GM21717 (cell line): ENCODE measurements around the gene TCHH.
"Not testable (repeated sequence)": the region's sequence is repeated elsewhere in the genome, so short reads cannot be mapped to it uniquely, and the experiment has no call there.

Source experiments
- ATAC-seq: cut with Tn5 transposase; IDR thresholded peaks from one replicate; pipeline ENCODE4 v1.9.1; 2021; ENCODE audit warnings: mild to moderate bottlenecking, moderate library complexity; ENCODE audit not compliant: unreplicated experiment

TCHH gene

GRCh38 chr1:152115344-152115743 is at the start of gene TCHH:
TCHH (minus strand) TSS chr1:152115444; CDS start chr1:152114080, 1,364 bp downstream.
- no peak for ATAC-seq

GRCh38 chr1:152164517-152165136 is 49.4 kb upstream of the TCHH start:
- ATAC-seq: no peak

- no peak for ATAC-seq
Measured at GRCh38 chr1:152162792-152163463, 47.7 kb upstream of the TCHH start.

GRCh38 chr1:152160576-152160975 is 45.3 kb upstream of the TCHH start:
- no peak for ATAC-seq

GRCh38 chr1:152159144-152159543 is 43.9 kb upstream of the TCHH start, which contains the start of gene RPTN:
RPTN (minus strand) TSS chr1:152159228; CDS start chr1:152157889, 1,339 bp downstream.
- ATAC-seq: no peak

- ATAC-seq: no peak
Measured at GRCh38 chr1:152153996-152154395, 38.8 kb upstream of the TCHH start.

- no peak for ATAC-seq
Measured at GRCh38 chr1:152151646-152152045, 36.4 kb upstream of the TCHH start.

- no peak for ATAC-seq
Measured at GRCh38 chr1:152148981-152149380, 33.7 kb upstream of the TCHH start.

- no peak for ATAC-seq
Measured at GRCh38 chr1:152148051-152148450, 32.8 kb upstream of the TCHH start.

- ATAC-seq: no peak
Measured at GRCh38 chr1:152145769-152146168, 30.5 kb upstream of the TCHH start.

GRCh38 chr1:152144674-152145183 is 29.5 kb upstream of the TCHH start:
- not testable (repeated sequence) for ATAC-seq

- ATAC-seq: peak; percentile 88
Measured at GRCh38 chr1:152143150-152143887, 28.1 kb upstream of the TCHH start.

GRCh38 chr1:152141971-152142584 is 26.8 kb upstream of the TCHH start:
- ATAC-seq: no peak

- no peak for ATAC-seq
Measured at GRCh38 chr1:152137215-152137614, 22.0 kb upstream of the TCHH start.

GRCh38 chr1:152130186-152130585 is 14.9 kb upstream of the TCHH start:
- no peak for ATAC-seq

GRCh38 chr1:152127673-152128072 is 12.4 kb upstream of the TCHH start:
- ATAC-seq: no peak

GRCh38 chr1:152125834-152126443 is 10.7 kb upstream of the TCHH start:
- ATAC-seq: no peak

- no peak for ATAC-seq
Measured at GRCh38 chr1:152118915-152119314, 3.7 kb upstream of the TCHH start.

GRCh38 chr1:152112885-152113432 is 2.3 kb downstream of the TCHH start:
- no peak for ATAC-seq

- ATAC-seq: no peak
Measured at GRCh38 chr1:152112101-152112884, 3.0 kb downstream of the TCHH start.
